HG02840 (cell line): ENCODE measurements around the gene NBAS.
"Not testable (repeated sequence)": the region's sequence is repeated elsewhere in the genome, so short reads cannot be mapped to it uniquely, and the experiment has no call there.

Experiments used
- ATAC-seq: cut with Tn5 transposase; IDR thresholded peaks from one replicate; pipeline ENCODE4 v1.9.1; 2021; ENCODE audit warnings: mild to moderate bottlenecking, moderate library complexity, moderate number of reproducible peaks; ENCODE audit not compliant: unreplicated experiment, low FRiP score

NBAS gene

DNA sequence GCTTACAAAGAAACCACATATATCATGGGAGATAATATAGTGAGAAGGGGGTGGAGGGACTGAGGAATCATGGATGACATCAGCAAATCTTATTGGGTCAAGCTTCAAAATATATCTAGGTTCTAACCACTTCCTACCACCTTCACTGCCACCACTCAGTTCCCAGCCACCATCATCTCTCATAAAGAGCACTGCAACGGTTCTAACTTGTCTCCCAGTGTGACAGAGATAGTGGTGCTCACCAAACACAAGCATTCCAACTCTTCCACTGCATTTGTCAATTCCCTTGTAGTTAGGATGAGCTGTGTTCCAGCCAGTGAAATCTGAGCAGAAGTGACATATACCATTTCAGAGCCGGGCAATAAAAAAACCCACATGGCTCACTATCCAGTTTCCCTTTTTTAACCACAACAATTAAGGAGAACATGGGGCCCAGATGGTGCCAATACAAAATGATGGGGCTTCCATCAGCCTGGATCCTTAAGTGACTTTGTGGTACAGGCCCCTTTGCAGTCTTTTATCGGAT is 318.1 kb downstream of the NBAS start:
- no peak for ATAC-seq

DNA sequence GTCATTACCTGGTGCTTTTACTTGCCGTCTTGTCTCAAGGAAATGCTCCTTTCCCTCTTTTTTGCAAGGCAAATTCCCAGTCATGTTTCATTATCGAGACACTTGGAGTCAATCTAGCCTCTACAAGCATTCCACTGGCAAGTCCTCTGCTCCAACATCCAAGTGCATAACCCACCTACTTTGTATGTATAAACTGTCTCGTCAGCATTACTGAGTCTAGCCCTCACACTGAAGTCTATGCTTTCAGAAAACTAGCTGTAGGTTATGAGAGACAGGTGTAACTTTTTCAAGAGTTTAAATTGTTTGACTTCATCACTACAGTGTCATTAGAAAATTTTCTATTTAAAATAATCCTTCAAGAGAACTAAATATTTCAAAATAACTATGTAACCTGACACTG is 319.2 kb downstream of the NBAS start:
- no peak for ATAC-seq

DNA sequence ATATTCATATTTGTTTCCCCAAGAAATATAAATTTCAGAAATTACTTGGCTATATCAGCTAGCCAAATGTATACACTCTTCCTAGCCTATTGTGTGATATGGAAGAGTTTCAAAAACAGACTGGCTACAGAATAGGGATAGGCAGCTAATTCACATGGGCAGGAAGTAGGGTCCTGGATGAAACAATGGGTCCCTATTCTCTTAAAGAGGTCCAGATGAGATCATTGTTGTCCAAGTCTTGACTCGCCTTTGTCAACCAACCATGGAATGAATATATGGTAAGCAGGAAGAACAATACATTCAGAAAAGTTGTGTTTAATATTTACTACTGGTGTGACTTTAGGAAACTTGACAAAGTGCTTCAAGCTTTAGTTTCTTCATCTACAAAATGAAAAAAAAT is 319.9 kb downstream of the NBAS start:
- ATAC-seq, result no peak

- ATAC-seq, result no peak
Observed at GRCh38 chr2:15238028-15238427, 323.1 kb downstream of the NBAS start.

DNA sequence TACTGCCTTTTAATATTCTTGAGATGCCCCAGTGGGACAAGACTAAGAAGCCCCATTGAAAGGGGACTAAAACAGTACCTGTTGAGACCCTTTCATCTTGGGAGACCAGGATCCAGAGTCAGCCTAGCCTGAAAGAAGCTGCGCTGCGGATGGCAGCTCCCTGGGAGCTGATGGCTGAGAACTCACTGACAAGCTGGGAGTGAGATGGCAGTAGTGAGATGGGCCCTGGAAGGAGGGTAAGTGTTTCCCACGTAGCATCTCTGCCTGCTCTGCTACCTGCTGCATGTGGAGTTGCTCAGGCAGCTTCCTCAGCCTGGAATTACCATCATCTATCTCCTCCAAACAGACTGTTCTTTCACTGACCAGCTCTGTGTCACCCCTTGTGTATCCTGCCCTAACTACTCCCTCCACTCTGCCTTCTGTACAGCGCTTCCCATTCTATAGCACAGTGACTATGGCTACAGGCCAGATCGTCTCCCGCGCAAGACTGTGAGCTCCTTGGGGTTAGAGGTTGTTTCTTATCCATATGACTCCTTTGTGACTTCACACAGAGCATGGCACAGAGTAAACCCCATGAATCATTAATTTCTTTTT is 330.4 kb downstream of the NBAS start:
- ATAC-seq, result no peak

DNA sequence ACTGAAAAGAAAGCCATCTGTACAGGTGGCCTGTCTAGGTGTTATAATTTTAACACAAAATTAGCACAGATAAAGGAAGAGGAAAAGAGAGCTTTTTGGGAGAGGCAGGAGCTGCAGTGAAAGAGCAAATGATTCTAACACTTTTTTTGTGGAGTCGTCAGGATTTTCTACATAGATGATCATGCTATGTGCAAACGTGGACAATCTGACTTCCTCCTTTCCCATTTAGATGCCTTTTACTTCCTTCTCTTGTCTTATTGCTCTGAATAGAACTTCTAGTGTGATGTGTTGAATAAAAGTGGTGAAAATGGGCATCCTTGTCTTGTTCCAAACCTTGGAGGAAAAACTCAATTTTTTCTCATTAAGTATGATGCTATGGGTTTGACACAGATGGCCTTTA is 334.5 kb downstream of the NBAS start:
- no peak for ATAC-seq

- no peak for ATAC-seq
Observed at GRCh38 chr2:15225131-15225530, 336.0 kb downstream of the NBAS start.

DNA sequence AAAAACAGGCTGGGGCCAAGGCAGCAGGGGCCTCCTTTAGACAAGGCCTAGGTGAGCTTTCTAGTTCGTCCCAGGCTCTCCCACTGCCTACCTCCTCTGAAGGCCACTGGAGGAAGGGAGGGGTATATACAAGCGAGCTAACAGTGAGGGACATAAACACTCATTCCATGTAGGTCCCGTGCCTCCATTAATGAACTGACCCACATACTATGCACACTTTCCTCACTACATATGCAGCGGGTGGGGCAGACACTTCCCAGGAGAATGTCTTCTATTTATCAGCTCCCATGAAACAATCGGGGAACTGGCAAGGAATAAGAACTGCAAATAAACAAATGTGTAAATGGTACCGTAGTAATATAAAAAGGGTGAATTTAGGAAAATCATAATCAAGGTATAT is 336.5 kb downstream of the NBAS start:
- ATAC-seq, result no peak

GRCh38 chr2:15223887-15224286 is 337.2 kb downstream of the NBAS start:
- ATAC-seq, result no peak

- ATAC-seq, result no peak
Observed at GRCh38 chr2:15222856-15223255, 338.3 kb downstream of the NBAS start.

- ATAC-seq, result no peak
Observed at GRCh38 chr2:15220603-15221002, 340.5 kb downstream of the NBAS start.

GRCh38 chr2:15218423-15219086 is 342.6 kb downstream of the NBAS start:
- no peak for ATAC-seq

DNA sequence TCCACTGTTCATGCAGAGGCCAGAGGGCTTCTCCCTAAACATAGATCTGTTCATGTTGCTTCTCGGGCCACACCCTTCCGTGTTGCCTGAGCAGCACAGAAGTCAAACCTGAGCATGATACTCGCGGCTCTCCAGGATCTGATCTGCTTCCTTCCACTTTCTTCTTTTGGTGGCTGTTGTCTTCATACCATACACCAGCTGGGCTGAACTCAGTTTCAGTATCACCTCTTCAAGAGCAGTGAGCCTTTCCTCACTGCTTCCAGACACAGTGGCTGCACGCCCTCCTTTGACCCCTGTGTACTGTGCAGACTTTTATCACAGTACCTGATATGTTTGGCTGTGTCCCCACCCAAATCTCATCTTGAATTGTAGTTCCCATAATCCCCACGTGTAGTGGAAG is 348.9 kb downstream of the NBAS start:
- no peak for ATAC-seq

DNA sequence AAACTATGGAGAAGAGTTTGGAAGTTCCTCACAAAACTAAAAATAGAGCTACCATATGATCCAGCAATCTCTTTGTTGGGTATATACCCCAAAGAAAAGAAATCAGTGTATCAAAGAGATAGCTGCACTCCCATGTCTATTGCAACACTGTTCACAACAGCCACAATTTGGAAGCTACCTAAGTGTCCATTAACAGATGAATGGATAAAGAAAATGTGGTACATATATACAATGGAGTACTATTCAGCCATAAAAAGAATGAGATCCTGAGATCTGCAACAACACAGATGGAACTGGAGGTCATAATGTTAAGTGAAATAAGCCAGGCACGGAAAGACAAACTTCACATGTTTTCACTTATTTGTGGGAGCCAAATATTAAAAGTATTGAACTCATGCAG is 350.6 kb downstream of the NBAS start:
- not testable (repeated sequence) for ATAC-seq

- ATAC-seq, result no peak
Observed at GRCh38 chr2:15206419-15206818, 354.7 kb downstream of the NBAS start.

DNA sequence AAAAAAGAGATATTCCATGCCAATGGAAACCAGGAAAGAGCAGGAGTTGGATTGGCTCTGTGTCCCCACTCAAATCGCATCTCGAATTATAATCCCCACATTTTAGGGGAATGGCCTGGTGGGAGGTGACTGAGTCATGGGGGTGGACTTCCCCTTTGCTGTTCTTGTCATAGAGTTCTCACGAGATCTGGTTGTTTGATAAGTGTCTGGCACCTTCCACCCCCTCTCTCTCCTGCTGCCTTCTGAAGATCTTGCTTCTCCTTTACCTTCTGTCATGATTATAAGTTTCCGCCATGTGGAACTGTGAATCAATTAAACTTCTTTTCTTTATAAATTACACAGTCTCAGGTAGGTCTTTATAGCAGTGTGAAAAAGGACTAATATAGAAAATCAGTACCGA is 355.6 kb downstream of the NBAS start:
- no peak for ATAC-seq

GRCh38 chr2:15201009-15201408 is 360.1 kb downstream of the NBAS start:
- ATAC-seq, result no peak

DNA sequence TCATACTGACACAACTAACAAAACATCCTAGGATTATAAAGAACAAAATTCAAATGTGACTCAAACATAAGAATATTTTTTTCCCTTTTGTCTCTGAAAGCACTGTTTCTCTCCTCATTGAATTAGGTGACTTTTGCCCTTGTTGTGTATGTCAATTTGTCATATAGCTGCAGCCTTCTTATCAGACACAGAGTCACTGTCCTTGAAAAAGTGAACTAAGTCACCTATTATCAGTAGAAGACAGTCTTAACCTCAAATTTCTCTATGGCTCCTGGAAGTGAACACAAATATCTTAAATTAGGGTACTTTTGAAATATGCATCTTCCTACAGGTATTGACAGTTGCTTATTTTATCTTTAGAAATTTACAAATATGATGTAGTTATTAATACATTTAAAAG is 360.6 kb downstream of the NBAS start:
- no peak for ATAC-seq

- ATAC-seq, result no peak
Observed at GRCh38 chr2:15198051-15198450, 363.1 kb downstream of the NBAS start.

- ATAC-seq, result no peak
Observed at GRCh38 chr2:15195813-15196212, 365.3 kb downstream of the NBAS start.

- no peak for ATAC-seq
Observed at GRCh38 chr2:15191789-15192188, 369.3 kb downstream of the NBAS start.

GRCh38 chr2:15189216-15189615 is 371.9 kb downstream of the NBAS start:
- no peak for ATAC-seq
